ENCODE measurements around the gene NR2F1-AS1. TPM values are rescaled to one million over a fixed set of nuclear protein-coding genes. Genes with fewer than 3 reads are reported as not detected.
A peak's percentile ranks its signal among the peaks of the same experiment; 100 is the strongest.

The NR2F1-AS1 gene
- total RNA-seq, 2 donors from 2014 or later: 11.9 to 12.4 TPM

GRCh38 chr5:93600409-93601070 is 19.5 kb upstream of the NR2F1-AS1 start:
- H3K27ac ChIP-seq: peak overlapping the region; percentile 44 to 60
- H3K36me3 ChIP-seq: no peaks in the 10 kb centered on the region
- no peaks in the 10 kb centered on the region for H3K9me3 ChIP-seq
- intact Hi-C loops (cut with DNase I): no loop called here
- TF ChIP-seq CTCF (IDR thresholded peaks at IDR 0.05): no peak
- TF ChIP-seq POLR2A (IDR thresholded peaks at IDR 0.05): no peak
- TF ChIP-seq POLR2AphosphoS5 (IDR thresholded peaks at IDR 0.05): no peak
- H3K4me3 ChIP-seq: no peak overlapping the region
- 17% methylated on average over 8 of the region's 8 CpGs for WGBS
- DNase-seq (ENCODE audit: low spot score): no peak
- no peaks in the 10 kb centered on the region for H3K4me1 ChIP-seq (replicated peaks)
- H3K27me3 ChIP-seq (replicated peaks; ENCODE audit: insufficient read depth): peaks cover 31% of the 10 kb centered on the region

GRCh38 chr5:93599399-93600120 is 18.5 kb upstream of the NR2F1-AS1 start:
- DNase-seq (ENCODE audit: low spot score): no peak
- 19% methylated on average over 17 of the region's 17 CpGs for WGBS
- Histone ChIP-seq H3K9me3 (no peaks in the 10 kb centered on the region), H3K36me3 (no peaks in the 10 kb centered on the region), H3K27me3 (replicated peaks; ENCODE audit: insufficient read depth) (peaks cover 40% of the 10 kb centered on the region), H3K4me1 (replicated peaks) (no peaks in the 10 kb centered on the region), H3K4me3 (no peak overlapping the region), H3K27ac (peak overlapping the region in 1 of 2 donors; percentile 60)
- TF ChIP-seq POLR2AphosphoS5 (IDR thresholded peaks at IDR 0.05): no peak
- no peak for TF ChIP-seq POLR2A (IDR thresholded peaks at IDR 0.05)
- no peak for TF ChIP-seq CTCF (IDR thresholded peaks at IDR 0.05)
- intact Hi-C loops (cut with DNase I): loop anchor here (10.0 kb wide), 1 partner anchor 1295 kb away; no protein-coding TSS in a partner anchor

- peaks cover 40% of the 10 kb centered on the region for H3K27me3 ChIP-seq (replicated peaks; ENCODE audit: insufficient read depth)
- H3K4me3 ChIP-seq: no peak overlapping the region
- H3K9me3 ChIP-seq: no peaks in the 10 kb centered on the region
- 25% methylated on average over 5 of the region's 5 CpGs for WGBS
- no peak for DNase-seq (ENCODE audit: low spot score)
- H3K27ac ChIP-seq: peak overlapping the region in 1 of 2 donors; percentile 60
- TF ChIP-seq CTCF (IDR thresholded peaks at IDR 0.05): no peak
- no peak for TF ChIP-seq POLR2AphosphoS5 (IDR thresholded peaks at IDR 0.05)
- TF ChIP-seq POLR2A (IDR thresholded peaks at IDR 0.05): no peak
- intact Hi-C loops (cut with DNase I): loop anchor here (10.0 kb wide), 1 partner anchor 1294 kb away; no protein-coding TSS in a partner anchor
- no peaks in the 10 kb centered on the region for H3K36me3 ChIP-seq
- H3K4me1 ChIP-seq (replicated peaks): no peaks in the 10 kb centered on the region
These were observed 18.0 kb upstream of the NR2F1-AS1 start for GRCh38 chr5:93599001-93599379.

GRCh38 chr5:93598091-93599000 is 17.3 kb upstream of the NR2F1-AS1 start:
- H3K4me1 ChIP-seq (replicated peaks): no peaks in the 10 kb centered on the region
- H3K9me3 ChIP-seq: no peaks in the 10 kb centered on the region
- peaks cover 37% of the 10 kb centered on the region for H3K27me3 ChIP-seq (replicated peaks; ENCODE audit: insufficient read depth)
- 23% methylated on average over 28 of the region's 28 CpGs for WGBS
- TF ChIP-seq CTCF (IDR thresholded peaks at IDR 0.05): no peak
- no peak for TF ChIP-seq POLR2A (IDR thresholded peaks at IDR 0.05)
- TF ChIP-seq POLR2AphosphoS5 (IDR thresholded peaks at IDR 0.05): no peak
- peak overlapping the region; percentile 41 to 60 for H3K27ac ChIP-seq
- intact Hi-C loops (cut with DNase I): loop anchor here (10.0 kb wide), 1 partner anchor 1294 kb away; no protein-coding TSS in a partner anchor
- H3K36me3 ChIP-seq: no peaks in the 10 kb centered on the region
- DNase-seq (ENCODE audit: low spot score): no peak
- H3K4me3 ChIP-seq: no peak overlapping the region

Data from prostate gland (tissue), 2 donors.